Measurements from ENCODE around the gene TPH2. TPM values are rescaled to one million over a fixed set of nuclear protein-coding genes. Genes with fewer than 3 reads are reported as not detected.
A peak's percentile ranks its signal among the peaks of the same experiment; 100 is the strongest.

The TPH2 gene
- total RNA-seq, 2 experiments from 2014 or later, result not detected

GRCh38 chr12:72011374-72011773 lies 72.7 kb downstream of the TPH2 start:
- Mint-ChIP-seq H3K4me3 (no peak overlapping the region), H3K4me1 (no peaks in the 10 kb centered on the region), H3K9me3 (ENCODE audit: low read depth) (no peaks in the 10 kb centered on the region), H3K27ac (no peak overlapping the region), H3K36me3 (ENCODE audit: low read depth) (no peaks in the 10 kb centered on the region), H3K27me3 (peaks cover 4% of the 10 kb centered on the region)
- intact Hi-C loops (cut with DNase I, micrococcal nuclease), result loop anchor here in 1 of 2 experiments (10.0 kb wide), 1 partner anchor 253 kb away; no protein-coding TSS in a partner anchor
- POLR2A ChIA-PET, result no interaction called here
- no peak for DNase-seq
- CTCF ChIA-PET, result interaction anchor here (0.7 to 1.3 kb wide), 2 partner anchors 8 to 16 kb away, joined by 3 to 4 read pairs; no protein-coding TSS in a partner anchor
- ATAC-seq, result no peak

- POLR2A ChIA-PET, result no interaction called here
- Mint-ChIP-seq H3K27me3 (peaks cover 4% of the 10 kb centered on the region), H3K9me3 (ENCODE audit: low read depth) (no peaks in the 10 kb centered on the region), H3K4me3 (no peak overlapping the region), H3K4me1 (no peaks in the 10 kb centered on the region), H3K27ac (no peak overlapping the region), H3K36me3 (ENCODE audit: low read depth) (no peaks in the 10 kb centered on the region)
- ATAC-seq (no peak), DNase-seq (no peak)
- CTCF ChIA-PET, result interaction anchor here (0.6 kb wide), 1 partner anchor 245 kb away, joined by 7 read pairs; no protein-coding TSS in a partner anchor
- intact Hi-C loops (cut with DNase I, micrococcal nuclease), result loop anchor here in 1 of 2 experiments (10.0 kb wide), 1 partner anchor 252 kb away; no protein-coding TSS in a partner anchor
These were observed 74.2 kb downstream of the TPH2 start for GRCh38 chr12:72012874-72013273.

DNA sequence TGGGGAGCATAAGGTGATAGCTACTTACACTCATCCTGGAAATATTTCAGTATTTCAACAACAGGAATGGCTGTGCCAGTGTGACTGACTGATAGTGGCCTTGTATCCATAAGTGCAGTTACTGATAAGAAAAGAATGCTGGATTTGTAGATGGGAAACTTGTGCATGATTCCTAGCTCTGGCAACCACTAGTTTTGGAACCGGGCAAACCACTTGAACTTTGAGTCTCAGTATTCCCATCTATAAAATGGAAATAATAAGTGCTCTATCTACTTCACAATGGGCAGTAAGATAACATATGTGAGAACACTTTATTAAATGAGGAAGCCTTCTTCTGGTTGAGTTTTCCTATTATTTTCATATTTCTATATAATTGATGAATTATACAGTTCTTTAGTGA lies 77.2 kb downstream of the TPH2 start:
- DNase-seq (no peak), ATAC-seq (no peak)
- ChIA-PET CTCF (no interaction called here), POLR2A (no interaction called here)
- Mint-ChIP-seq H3K4me1 (no peaks in the 10 kb centered on the region), H3K27ac (no peak overlapping the region), H3K4me3 (no peak overlapping the region), H3K9me3 (ENCODE audit: low read depth) (no peaks in the 10 kb centered on the region), H3K27me3 (peaks cover 14% of the 10 kb centered on the region), H3K36me3 (ENCODE audit: low read depth) (no peaks in the 10 kb centered on the region)
- intact Hi-C loops (cut with DNase I, micrococcal nuclease), result loop anchor here in 1 of 2 experiments (5.0 to 10.0 kb wide), 2 partner anchors 249 to 331 kb away; no protein-coding TSS in a partner anchor

GRCh38 chr12:72017054-72017651 lies 78.5 kb downstream of the TPH2 start:
- intact Hi-C loops (cut with DNase I, micrococcal nuclease), result loop anchor here in 1 of 2 experiments (5.0 to 10.0 kb wide), 2 partner anchors 248 to 330 kb away; no protein-coding TSS in a partner anchor
- no peak overlapping the region for H3K4me3 Mint-ChIP-seq
- H3K36me3 Mint-ChIP-seq (ENCODE audit: low read depth), result no peaks in the 10 kb centered on the region
- H3K4me1 Mint-ChIP-seq, result no peaks in the 10 kb centered on the region
- peak; percentile 81 for ATAC-seq
- ChIA-PET POLR2A (no interaction called here), CTCF (interaction anchor here (0.6 to 1.8 kb wide), 5 partner anchors 9 to 85 kb away, joined by 3 to 7 read pairs (median 4); no protein-coding TSS in a partner anchor)
- H3K9me3 Mint-ChIP-seq (ENCODE audit: low read depth), result no peaks in the 10 kb centered on the region
- peaks cover 16% of the 10 kb centered on the region for H3K27me3 Mint-ChIP-seq
- peak; percentile 74 for DNase-seq
- no peak overlapping the region for H3K27ac Mint-ChIP-seq

GRCh38 chr12:72018036-72018435 lies 79.4 kb downstream of the TPH2 start:
- no peaks in the 10 kb centered on the region for H3K36me3 Mint-ChIP-seq (ENCODE audit: low read depth)
- no peak overlapping the region for H3K4me3 Mint-ChIP-seq
- ATAC-seq (no peak), DNase-seq (no peak)
- no peaks in the 10 kb centered on the region for H3K4me1 Mint-ChIP-seq
- peaks cover 15% of the 10 kb centered on the region for H3K27me3 Mint-ChIP-seq
- ChIA-PET POLR2A (no interaction called here), CTCF (interaction anchor here (1.4 to 1.8 kb wide), 2 partner anchors 8 to 13 kb away, joined by 4 to 7 read pairs; no protein-coding TSS in a partner anchor)
- H3K27ac Mint-ChIP-seq, result no peak overlapping the region
- intact Hi-C loops (cut with DNase I, micrococcal nuclease), result loop anchor here in 1 of 2 experiments (5.0 to 10.0 kb wide), 2 partner anchors 247 to 329 kb away; no protein-coding TSS in a partner anchor
- H3K9me3 Mint-ChIP-seq (ENCODE audit: low read depth), result no peaks in the 10 kb centered on the region

GRCh38 chr12:72024613-72025012 lies 86.0 kb downstream of the TPH2 start:
- H3K27me3 Mint-ChIP-seq, result peaks cover 12% of the 10 kb centered on the region
- intact Hi-C loops (cut with DNase I, micrococcal nuclease), result no loop called here
- no peak overlapping the region for H3K27ac Mint-ChIP-seq
- DNase-seq, result no peak
- H3K4me3 Mint-ChIP-seq, result no peak overlapping the region
- ATAC-seq, result no peak
- POLR2A ChIA-PET, result no interaction called here
- no peaks in the 10 kb centered on the region for H3K36me3 Mint-ChIP-seq (ENCODE audit: low read depth)
- no peaks in the 10 kb centered on the region for H3K9me3 Mint-ChIP-seq (ENCODE audit: low read depth)
- CTCF ChIA-PET, result no interaction called here
- no peaks in the 10 kb centered on the region for H3K4me1 Mint-ChIP-seq

DNA sequence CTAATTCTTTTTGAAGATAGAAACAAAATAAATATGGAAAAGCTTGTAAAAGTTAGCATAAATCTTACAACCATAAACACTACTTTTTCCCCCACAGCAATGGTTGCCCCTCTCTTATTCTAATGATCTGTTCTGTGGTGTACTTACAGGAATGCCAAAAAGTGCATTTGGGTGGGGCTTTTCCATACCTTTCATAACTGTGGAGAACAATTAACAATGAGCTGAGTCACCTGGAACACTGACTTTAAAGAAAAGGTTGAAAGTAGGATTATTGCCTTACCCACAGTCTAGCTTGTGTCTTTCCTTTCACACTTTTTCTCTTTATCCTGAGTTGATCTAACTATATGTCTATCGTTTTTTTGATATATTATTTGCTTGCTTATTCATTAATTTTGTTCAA lies 86.9 kb downstream of the TPH2 start:
- H3K4me3 Mint-ChIP-seq, result no peak overlapping the region
- ChIA-PET CTCF (interaction anchor here (0.9 to 2.1 kb wide), 2 partner anchors 8 to 18 kb away, joined by 3 to 7 read pairs; no protein-coding TSS in a partner anchor), POLR2A (no interaction called here)
- intact Hi-C loops (cut with DNase I, micrococcal nuclease), result no loop called here
- H3K4me1 Mint-ChIP-seq, result no peaks in the 10 kb centered on the region
- ATAC-seq, result no peak
- H3K27me3 Mint-ChIP-seq, result peaks cover 8% of the 10 kb centered on the region
- H3K9me3 Mint-ChIP-seq (ENCODE audit: low read depth), result no peaks in the 10 kb centered on the region
- H3K36me3 Mint-ChIP-seq (ENCODE audit: low read depth), result no peaks in the 10 kb centered on the region
- H3K27ac Mint-ChIP-seq, result no peak overlapping the region
- no peak for DNase-seq

DNA sequence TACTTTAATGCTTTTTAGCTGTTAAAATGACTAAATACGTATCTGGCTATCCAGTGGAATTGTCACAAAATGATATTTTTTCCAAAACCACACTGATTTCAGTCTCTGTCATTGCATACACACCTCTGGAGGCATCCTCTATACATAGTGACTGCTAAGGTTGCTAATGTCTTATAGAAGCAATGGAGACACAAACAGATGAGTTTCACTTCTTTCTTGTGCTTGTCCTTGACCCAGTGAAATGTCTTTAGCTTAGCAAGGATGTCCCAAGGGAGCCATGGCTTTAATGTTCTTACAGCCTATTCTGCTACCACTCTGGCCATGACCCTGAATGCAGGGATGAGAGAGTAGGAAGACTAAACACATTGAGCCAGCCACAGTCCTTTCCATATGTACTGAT lies 90.3 kb downstream of the TPH2 start:
- POLR2A ChIA-PET, result no interaction called here
- DNase-seq, result no peak
- H3K4me3 Mint-ChIP-seq, result no peak overlapping the region
- intact Hi-C loops (cut with DNase I, micrococcal nuclease), result no loop called here
- H3K27ac Mint-ChIP-seq, result no peak overlapping the region
- peaks cover 8% of the 10 kb centered on the region for H3K27me3 Mint-ChIP-seq
- H3K4me1 Mint-ChIP-seq, result no peaks in the 10 kb centered on the region
- H3K9me3 Mint-ChIP-seq (ENCODE audit: low read depth), result no peaks in the 10 kb centered on the region
- CTCF ChIA-PET, result no interaction called here
- H3K36me3 Mint-ChIP-seq (ENCODE audit: low read depth), result no peaks in the 10 kb centered on the region
- ATAC-seq, result no peak

GRCh38 chr12:72030277-72030676 lies 91.6 kb downstream of the TPH2 start:
- peaks cover 5% of the 10 kb centered on the region for H3K27me3 Mint-ChIP-seq
- no peaks in the 10 kb centered on the region for H3K4me1 Mint-ChIP-seq
- no peaks in the 10 kb centered on the region for H3K9me3 Mint-ChIP-seq (ENCODE audit: low read depth)
- POLR2A ChIA-PET, result interaction anchor here (0.5 kb wide), 1 partner anchor 149 kb away, joined by 4 read pairs; no protein-coding TSS in a partner anchor
- CTCF ChIA-PET, result interaction anchor here (1.5 kb wide), 1 partner anchor 12 kb away, joined by 4 read pairs; no protein-coding TSS in a partner anchor
- no peak overlapping the region for H3K4me3 Mint-ChIP-seq
- H3K36me3 Mint-ChIP-seq (ENCODE audit: low read depth), result no peaks in the 10 kb centered on the region
- H3K27ac Mint-ChIP-seq, result no peak overlapping the region
- no peak for DNase-seq
- intact Hi-C loops (cut with DNase I, micrococcal nuclease), result no loop called here
- no peak for ATAC-seq

DNA sequence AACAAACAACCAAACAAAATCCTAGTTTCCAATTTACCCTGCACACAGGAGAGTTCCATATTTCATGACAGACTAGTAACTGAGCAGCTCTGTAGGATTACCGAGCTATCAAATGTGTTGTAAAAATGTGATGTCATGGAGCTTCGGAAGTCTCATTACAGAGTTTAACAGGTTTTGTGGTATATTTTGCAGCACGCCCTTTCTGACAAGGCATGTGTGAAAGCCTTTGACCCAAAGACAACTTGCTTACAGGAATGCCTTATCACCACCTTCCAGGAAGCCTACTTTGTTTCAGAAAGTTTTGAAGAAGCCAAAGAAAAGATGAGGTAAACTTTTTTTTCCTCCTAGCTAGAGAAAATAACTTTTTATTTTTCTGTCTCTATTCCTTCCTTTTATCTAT lies 92.4 kb downstream of the TPH2 start:
- CTCF ChIA-PET, result interaction anchor here (1.4 to 1.5 kb wide), 2 partner anchors 11 to 12 kb away, joined by 3 to 4 read pairs; no protein-coding TSS in a partner anchor
- POLR2A ChIA-PET, result no interaction called here
- Mint-ChIP-seq H3K27me3 (peaks cover 5% of the 10 kb centered on the region), H3K27ac (no peak overlapping the region), H3K36me3 (ENCODE audit: low read depth) (no peaks in the 10 kb centered on the region), H3K9me3 (ENCODE audit: low read depth) (no peaks in the 10 kb centered on the region), H3K4me3 (no peak overlapping the region), H3K4me1 (no peaks in the 10 kb centered on the region)
- no peak for ATAC-seq
- no peak for DNase-seq
- intact Hi-C loops (cut with DNase I, micrococcal nuclease), result no loop called here

- peaks cover 5% of the 10 kb centered on the region for H3K27me3 Mint-ChIP-seq
- POLR2A ChIA-PET, result no interaction called here
- CTCF ChIA-PET, result interaction anchor here (1.1 kb wide), 1 partner anchor 10 kb away, joined by 4 read pairs; no protein-coding TSS in a partner anchor
These were observed 95.3 kb downstream of the TPH2 start for GRCh38 chr12:72033991-72034390.

GRCh38 chr12:72035625-72036024 lies 97.0 kb downstream of the TPH2 start:
- ChIA-PET POLR2A (no interaction called here), CTCF (no interaction called here)
- Mint-ChIP-seq H3K4me3 (no peak overlapping the region), H3K36me3 (ENCODE audit: low read depth) (no peaks in the 10 kb centered on the region), H3K27me3 (peaks cover 5% of the 10 kb centered on the region), H3K27ac (no peak overlapping the region), H3K9me3 (ENCODE audit: low read depth) (no peaks in the 10 kb centered on the region), H3K4me1 (no peaks in the 10 kb centered on the region)
- intact Hi-C loops (cut with DNase I, micrococcal nuclease), result no loop called here
- ATAC-seq (no peak), DNase-seq (no peak)

More at GRCh38 chr12:72033991-72034390, 95.3 kb downstream of the TPH2 start:
- Mint-ChIP-seq H3K4me3 (no peak overlapping the region), H3K9me3 (ENCODE audit: low read depth) (no peaks in the 10 kb centered on the region), H3K36me3 (ENCODE audit: low read depth) (no peaks in the 10 kb centered on the region), H3K4me1 (no peaks in the 10 kb centered on the region), H3K27ac (no peak overlapping the region)
- intact Hi-C loops (cut with DNase I, micrococcal nuclease), result no loop called here
- DNase-seq (no peak), ATAC-seq (no peak)
